Thyroid gland (tissue), 4 donors: ENCODE data around the gene RCAN2.

ENCODE experiments used
- CTCF ChIP-seq, 6 experiments: fragments of 200-600 bp in 3 of 6; fragments of 450-650 bp in 3 of 6; sonication (generic) in 3 of 6; IDR thresholded peaks; one replicate each; pipeline ENCODE4 v1.5.1; 2016 to 2019; ENCODE audit warnings: antibody characterized with exemption in 6 of 6, mild to moderate bottlenecking in 2 of 6, inconsistent platforms in 1 of 6, moderate library complexity in 1 of 6
- POLR2A ChIP-seq, 2 donors: fragments of 450-650 bp; IDR thresholded peaks; one replicate each; pipeline ENCODE4 v1.6.1; 2017; ENCODE audit warnings: antibody characterized with exemption in 2 of 2, mild to moderate bottlenecking in 2 of 2, moderate library complexity in 1 of 2

DNA sequence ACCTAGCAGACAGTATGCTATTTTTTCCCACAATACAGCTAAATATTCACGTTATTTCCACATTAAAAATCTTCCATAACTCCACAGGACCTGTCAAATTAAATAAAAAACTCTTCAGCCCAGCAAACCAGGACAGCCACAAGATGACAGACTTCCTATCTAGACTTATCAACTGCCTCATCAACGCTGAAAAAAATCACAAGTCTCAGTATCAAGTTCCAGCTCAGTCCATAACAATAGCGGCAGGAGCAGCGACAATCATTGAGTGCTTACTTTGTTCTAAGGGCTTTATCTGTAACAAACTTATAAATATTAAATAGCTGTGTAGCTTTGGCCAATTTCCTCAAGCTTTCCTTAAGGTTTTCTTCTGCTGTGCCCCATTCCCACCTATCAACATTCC lies 24.7 kb downstream of the RCAN2 start:
- TF ChIP-seq POLR2A (IDR thresholded peaks at IDR 0.05) (no peak), CTCF (IDR thresholded peaks at IDR 0.05) (no peak)
